Stimulated activated CD4-positive, alpha-beta T cell treated with anti-CD3 and anti-CD28 coated beads, TNF-alpha, amount 100 ng/mL, for 48 hours (primary cell): ENCODE measurements around the gene GDF11.

Source experiments
- DNase-seq, 3 donors: peaks; one replicate each; pipeline ENCODE4 v3.0.0-alpha.2; 2020; ENCODE audit warnings: low read depth in 3 of 3

Gene GDF11

GRCh38 chr12:55795950-55796349 lies 53.0 kb downstream of the GDF11 start:
- no peak for DNase-seq

GRCh38 chr12:55797068-55797467 lies 54.1 kb downstream of the GDF11 start:
- no peak for DNase-seq

DNA sequence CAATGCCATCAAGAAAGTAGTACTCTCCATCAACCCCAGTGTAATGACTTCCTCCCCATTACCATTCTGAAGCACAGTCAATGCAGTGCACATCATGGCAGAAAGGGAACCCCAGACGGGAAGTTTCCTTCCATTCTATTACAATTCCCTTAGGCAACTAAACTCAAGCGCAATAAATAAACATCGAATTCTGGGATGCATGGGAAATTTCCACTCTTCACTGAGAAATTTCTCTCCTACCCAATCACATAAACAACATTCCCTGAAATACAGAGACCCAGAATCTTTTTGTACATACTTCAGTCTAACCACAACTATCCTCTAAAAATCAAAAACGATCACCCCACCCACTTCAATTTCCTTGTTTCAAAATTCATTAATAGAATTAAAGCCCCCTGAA lies 54.6 kb downstream of the GDF11 start:
- DNase-seq, result no peak
